ENCODE data around the gene RAD51D.
A peak's percentile ranks its signal among the peaks of the same experiment; 100 is the strongest.

RAD51D gene

DNA sequence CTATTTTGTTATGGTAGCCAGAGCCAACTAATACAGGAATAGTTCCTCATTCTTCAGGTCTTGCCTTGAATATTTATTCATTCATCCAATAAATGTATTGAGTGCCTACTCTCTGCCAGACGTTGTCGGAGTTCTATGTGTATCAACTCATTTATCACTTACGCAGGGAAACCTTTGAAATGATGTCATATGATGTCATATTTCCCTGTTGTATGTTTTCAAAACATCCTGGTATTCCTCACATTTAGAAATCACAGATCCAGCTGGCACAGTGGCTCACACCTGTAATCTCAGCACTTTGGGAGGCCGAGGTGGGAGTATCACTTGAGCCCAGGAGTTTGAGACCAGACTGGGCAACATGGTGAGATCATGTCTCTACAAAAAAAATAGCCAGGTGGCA, 25.2 kb upstream of the RAD51D start:
- Histone ChIP-seq H3K4me3 (no peak overlapping the region), H3K27ac (no peak overlapping the region), H3K9ac (no peak overlapping the region), H4K20me1 (peaks cover 0 to 15% (median 8%) of the 10 kb centered on the region in 11 experiments; a peak in 14 of 22 replicates), H3K27me3 (no peaks in the 10 kb centered on the region), H3K9me3 (replicated peaks in 1 of 11) (no peaks in the 10 kb centered on the region), H3K4me2 (no peak overlapping the region), H3K4me1 (peaks cover 12 to 19% (median 15%) of the 10 kb centered on the region in 10 experiments), H3K36me3 (peaks cover 0 to 13% (median 5%) of the 10 kb centered on the region in 11 experiments; a peak in 18 of 22 replicates)
- no peak for TF ChIP-seq Cebpa-rat (IDR thresholded peaks at IDR 0.05)

DNA sequence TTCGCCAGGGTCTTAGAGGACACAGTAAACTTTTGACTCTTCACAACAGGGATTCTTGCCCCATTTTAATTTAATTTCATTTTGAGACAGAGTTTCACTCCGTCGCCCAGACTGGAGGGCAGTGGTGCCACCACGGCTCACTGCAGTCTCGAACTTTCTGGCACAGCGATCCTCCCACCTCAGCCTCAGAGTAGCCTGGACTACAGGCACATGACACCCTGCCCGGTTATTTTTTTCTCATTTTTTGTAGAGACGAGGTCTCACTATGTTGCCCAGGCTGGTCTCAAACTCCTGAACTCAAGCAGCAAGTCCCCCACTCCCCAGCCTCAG, 22.8 kb upstream of the RAD51D start:
- peak overlapping the region in 6 of 11 experiments; percentile 32 to 92 (median 90); a peak in 9 of 22 replicates for H3K4me2 ChIP-seq
- peak overlapping the region; percentile 79 to 99 (median 94); a peak in 15 of 20 replicates for H3K4me3 ChIP-seq

GRCh38 chr17:35141681-35142466, 22.2 kb upstream of the RAD51D start, which contains the start of gene NLE1:
NLE1 (minus strand) TSS chr17:35142303; CDS start chr17:35142275, 28 bp downstream.
- H4K20me1 ChIP-seq = peaks cover 0 to 43% (median 30%) of the 10 kb centered on the region in 11 experiments; a peak in 17 of 22 replicates
- peak within 1 kb of the TSS; percentile 79 to 97 (median 90) for H3K4me2 ChIP-seq
- no peak for TF ChIP-seq Cebpa-rat (IDR thresholded peaks at IDR 0.05)
- H3K27me3 ChIP-seq = no peaks in the 10 kb centered on the region
- peak within 1 kb of the TSS in 10 of 11 experiments; percentile 50 to 96 (median 86); a peak in 20 of 22 replicates for H3K27ac ChIP-seq
- H3K36me3 ChIP-seq = peaks cover 24 to 42% (median 35%) of the 10 kb centered on the region in 11 experiments
- H3K9me3 ChIP-seq (replicated peaks in 1 of 11) = no peaks in the 10 kb centered on the region
- peaks cover 12 to 21% (median 17%) of the 10 kb centered on the region in 10 experiments for H3K4me1 ChIP-seq
- H3K9ac ChIP-seq = peak within 1 kb of the TSS; percentile 69 to 98 (median 88)
- peak within 1 kb of the TSS; percentile 79 to 99 (median 94) for H3K4me3 ChIP-seq

More for the DNA sequence above, 22.8 kb upstream of the RAD51D start:
- Histone ChIP-seq H4K20me1 (peaks cover 0 to 37% (median 26%) of the 10 kb centered on the region in 11 experiments; a peak in 15 of 22 replicates), H3K27ac (peak overlapping the region in 2 of 11 experiments; percentile 84 to 96; a peak in 3 of 22 replicates), H3K27me3 (no peaks in the 10 kb centered on the region), H3K36me3 (peaks cover 19 to 36% (median 30%) of the 10 kb centered on the region in 11 experiments), H3K9ac (peak overlapping the region in 5 of 11 experiments; percentile 86 to 98 (median 89); a peak in 8 of 22 replicates), H3K4me1 (peaks cover 12 to 21% (median 17%) of the 10 kb centered on the region in 10 experiments), H3K9me3 (replicated peaks in 1 of 11) (no peaks in the 10 kb centered on the region)
- TF ChIP-seq Cebpa-rat (IDR thresholded peaks at IDR 0.05) = no peak

DNA sequence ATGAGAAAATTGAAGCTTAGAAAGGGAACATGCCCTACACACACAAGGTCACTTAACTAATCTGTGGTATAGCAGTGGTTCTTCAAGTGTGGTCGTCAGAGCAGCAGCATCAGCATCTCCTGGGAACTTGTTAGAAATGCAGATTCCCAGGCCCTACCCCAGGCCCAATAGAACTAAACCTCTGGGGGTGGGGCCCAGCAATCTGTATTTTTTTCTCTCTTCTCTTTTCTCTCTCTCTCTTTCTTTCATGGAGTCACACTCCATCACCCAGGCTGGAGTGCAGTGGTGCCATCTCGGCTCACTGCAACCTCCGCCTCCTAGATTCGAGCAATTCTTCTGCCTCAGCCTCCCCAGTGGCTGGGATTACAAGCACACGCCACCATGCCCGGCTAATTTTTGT, 18.6 kb upstream of the RAD51D start:
- Histone ChIP-seq H3K4me1 (peaks cover 12 to 21% (median 17%) of the 10 kb centered on the region in 10 experiments), H3K4me3 (no peak overlapping the region), H3K27me3 (no peaks in the 10 kb centered on the region), H3K9ac (no peak overlapping the region), H4K20me1 (peaks cover 0 to 77% (median 54%) of the 10 kb centered on the region in 11 experiments; a peak in 18 of 22 replicates), H3K9me3 (replicated peaks in 1 of 11) (no peaks in the 10 kb centered on the region), H3K27ac (no peak overlapping the region), H3K36me3 (peaks cover 61 to 78% (median 72%) of the 10 kb centered on the region in 11 experiments), H3K4me2 (no peak overlapping the region)
- TF ChIP-seq Cebpa-rat (IDR thresholded peaks at IDR 0.05) = no peak

DNA sequence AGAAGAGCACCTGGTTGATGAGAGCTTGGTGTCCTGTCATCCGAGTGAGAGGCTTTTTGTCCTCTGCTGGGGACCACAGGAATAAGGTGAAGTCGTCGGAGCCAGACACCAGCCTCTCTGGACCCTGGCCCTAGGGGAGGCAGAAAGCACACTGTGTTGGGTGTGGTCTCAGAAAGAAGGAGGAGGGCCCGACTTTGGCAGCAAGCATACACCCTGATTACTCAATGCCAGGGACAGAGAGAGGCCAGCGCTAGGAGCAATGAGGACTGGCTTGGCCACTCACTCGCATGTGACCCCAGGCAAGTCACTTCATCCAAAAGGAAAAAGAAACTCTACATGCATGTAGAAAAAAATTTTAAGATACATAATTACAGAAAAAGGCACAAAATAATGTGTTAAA, 15.7 kb upstream of the RAD51D start:
- Histone ChIP-seq H4K20me1 (peaks cover 0 to 96% (median 77%) of the 10 kb centered on the region in 11 experiments; a peak in 18 of 22 replicates), H3K27me3 (no peaks in the 10 kb centered on the region), H3K4me1 (peaks cover 0 to 9% (median 7%) of the 10 kb centered on the region in 10 experiments; a peak in 16 of 20 replicates), H3K4me2 (no peak overlapping the region), H3K36me3 (peaks cover 84 to 100% (median 100%) of the 10 kb centered on the region in 11 experiments), H3K9ac (no peak overlapping the region), H3K27ac (no peak overlapping the region), H3K9me3 (replicated peaks in 1 of 11) (no peaks in the 10 kb centered on the region), H3K4me3 (no peak overlapping the region)
- TF ChIP-seq Cebpa-rat (IDR thresholded peaks at IDR 0.05) = no peak

- TF ChIP-seq Cebpa-rat (IDR thresholded peaks at IDR 0.05) = no peak
- Histone ChIP-seq H3K27ac (no peak overlapping the region), H3K36me3 (peaks cover 70 to 98% (median 90%) of the 10 kb centered on the region in 11 experiments), H3K4me1 (no peaks in the 10 kb centered on the region), H3K9ac (no peak overlapping the region), H3K27me3 (no peaks in the 10 kb centered on the region), H3K4me3 (no peak overlapping the region), H3K9me3 (replicated peaks in 1 of 11) (no peaks in the 10 kb centered on the region), H4K20me1 (peaks cover 0 to 80% (median 57%) of the 10 kb centered on the region in 11 experiments; a peak in 16 of 22 replicates), H3K4me2 (no peak overlapping the region)
These were observed 13.3 kb upstream of the RAD51D start for GRCh38 chr17:35132816-35133550.

DNA sequence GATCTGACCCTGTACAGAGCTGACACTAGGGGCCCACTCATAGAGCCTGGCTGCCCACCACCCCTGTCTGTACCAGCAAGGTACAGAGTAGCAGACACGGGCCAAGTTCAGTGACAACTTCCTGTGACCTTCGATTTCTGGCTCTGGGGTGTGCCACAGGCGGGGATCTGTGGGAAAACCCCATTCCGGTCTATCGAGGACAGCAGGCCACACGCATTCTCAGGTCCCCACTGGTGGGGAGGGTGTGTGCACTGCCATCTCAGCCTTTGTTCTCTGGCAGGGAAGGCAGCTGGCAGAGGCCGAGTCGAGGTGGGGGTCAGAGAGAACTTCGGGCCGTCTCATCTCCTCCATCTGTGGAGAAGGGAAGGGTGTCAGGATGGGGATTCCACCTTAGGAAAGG, 12.4 kb upstream of the RAD51D start:
- Histone ChIP-seq H3K4me2 (no peak overlapping the region), H3K36me3 (peaks cover 62 to 91% (median 81%) of the 10 kb centered on the region in 11 experiments), H3K27me3 (no peaks in the 10 kb centered on the region), H3K4me1 (no peaks in the 10 kb centered on the region), H3K9me3 (replicated peaks in 1 of 11) (no peaks in the 10 kb centered on the region), H3K4me3 (no peak overlapping the region), H3K9ac (no peak overlapping the region), H4K20me1 (peaks cover 0 to 73% (median 54%) of the 10 kb centered on the region in 11 experiments; a peak in 15 of 22 replicates), H3K27ac (no peak overlapping the region)
- TF ChIP-seq Cebpa-rat (IDR thresholded peaks at IDR 0.05) = no peak

DNA sequence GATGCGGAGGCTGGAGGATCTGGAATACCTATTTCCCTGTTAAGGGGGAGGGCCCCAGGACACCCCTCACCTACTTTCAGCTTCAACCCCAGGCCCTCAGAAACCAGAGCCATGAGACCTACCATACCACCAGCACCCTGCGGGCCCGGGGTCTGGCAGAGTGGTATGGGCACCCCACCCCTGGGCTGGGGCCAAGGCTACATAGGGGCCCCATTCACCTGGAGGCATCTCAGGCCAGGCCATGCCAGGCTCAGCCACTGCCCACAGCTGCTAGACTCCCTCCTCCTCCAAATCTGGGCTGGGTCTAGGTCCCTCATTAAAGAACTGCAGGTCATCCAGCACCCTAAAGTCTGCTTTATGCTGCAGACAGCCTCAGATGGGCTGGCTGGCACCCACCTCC, 10.7 kb upstream of the RAD51D start:
- Histone ChIP-seq H3K4me2 (no peak overlapping the region), H3K9me3 (replicated peaks in 1 of 11) (no peaks in the 10 kb centered on the region), H3K9ac (no peak overlapping the region), H3K27ac (no peak overlapping the region), H4K20me1 (peaks cover 0 to 59% (median 44%) of the 10 kb centered on the region in 11 experiments; a peak in 15 of 22 replicates), H3K4me1 (no peaks in the 10 kb centered on the region), H3K36me3 (peaks cover 45 to 74% (median 64%) of the 10 kb centered on the region in 11 experiments), H3K4me3 (no peak overlapping the region), H3K27me3 (no peaks in the 10 kb centered on the region)
- no peak for TF ChIP-seq Cebpa-rat (IDR thresholded peaks at IDR 0.05)

GRCh38 chr17:35129973-35130351, 10.3 kb upstream of the RAD51D start:
- no peak for TF ChIP-seq Cebpa-rat (IDR thresholded peaks at IDR 0.05)
- peaks cover 0 to 55% (median 39%) of the 10 kb centered on the region in 11 experiments; a peak in 15 of 22 replicates for H4K20me1 ChIP-seq
- H3K9me3 ChIP-seq (replicated peaks in 1 of 11) = no peaks in the 10 kb centered on the region

More at GRCh38 chr17:35129973-35130351, 10.3 kb upstream of the RAD51D start:
- Histone ChIP-seq H3K4me2 (no peak overlapping the region), H3K36me3 (peaks cover 41 to 70% (median 60%) of the 10 kb centered on the region in 11 experiments), H3K27ac (no peak overlapping the region), H3K9ac (no peak overlapping the region), H3K4me3 (no peak overlapping the region), H3K27me3 (no peaks in the 10 kb centered on the region), H3K4me1 (no peaks in the 10 kb centered on the region)
